Mesodermal cell (in vitro differentiated cells): Measurements from ENCODE around the gene POLD3.

ENCODE experiments used
- H3K27ac ChIP-seq: 2 replicates; pipeline ENCODE4 v1.7.0; 2013; ENCODE audit warnings: mild to moderate bottlenecking, low read depth, low read length, moderate library complexity; ENCODE audit not compliant: severe bottlenecking
- H3K36me3 ChIP-seq: 2 replicates; pipeline ENCODE4 v1.7.1; 2013; ENCODE audit warnings: mild to moderate bottlenecking, low read length, moderate library complexity; ENCODE audit not compliant: control insufficient read depth, insufficient read depth
- H3K4me1 ChIP-seq: one replicate; pipeline ENCODE4 v1.7.1; 2013; ENCODE audit warnings: mild to moderate bottlenecking, low read length; ENCODE audit not compliant: insufficient read depth, control insufficient read depth, poor library complexity, severe bottlenecking
- H3K4me3 ChIP-seq: 2 replicates; pipeline ENCODE4 v1.7.0; 2013; ENCODE audit warnings: low read length, control low read depth, mild to moderate bottlenecking; ENCODE audit not compliant: insufficient read depth, poor library complexity, severe bottlenecking; ENCODE audit errors: extremely low read depth
- H3K9me3 ChIP-seq: 2 replicates; pipeline ENCODE4 v1.7.1; 2013; ENCODE audit warnings: mild to moderate bottlenecking, low read length, moderate library complexity; ENCODE audit not compliant: control insufficient read depth
- WGBS, 2 experiments: methylation state at CpG; one replicate each; pipeline ENCODE4 v1.1.5; 2013; ENCODE audit warnings: missing lambda C conversion rate in 2 of 2; ENCODE audit not compliant: insufficient coverage in 2 of 2; 5-methylcytosine and 5-hydroxymethylcytosine counted together

Gene POLD3

DNA sequence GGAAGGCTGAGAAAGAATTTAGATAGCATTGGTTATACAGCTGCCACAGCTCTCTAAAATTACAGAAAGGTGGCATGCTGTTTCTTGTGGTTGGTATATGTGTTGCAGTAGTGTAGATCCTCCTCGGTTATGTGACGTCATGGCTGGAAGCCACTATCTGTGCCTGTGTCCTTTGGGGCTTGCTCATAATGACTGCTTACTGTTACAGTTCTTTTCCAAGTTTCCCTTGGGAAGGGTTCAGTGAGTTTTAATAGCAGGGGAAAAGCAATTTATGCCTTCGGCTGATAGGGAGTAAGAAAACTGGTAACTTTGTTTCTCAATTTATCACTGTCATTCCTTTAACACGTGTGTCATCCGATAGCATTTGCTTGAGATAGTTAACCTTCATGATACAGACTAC, 47.2 kb downstream of the POLD3 start:
- Histone ChIP-seq H3K9me3 (no peaks in the 10 kb centered on the region), H3K36me3 (peaks cover 67% of the 10 kb centered on the region), H3K27ac (no peak overlapping the region), H3K4me1 (no peaks in the 10 kb centered on the region), H3K4me3 (no peak overlapping the region)
- 95 to 97% methylated on average over 3 to 4 of the region's 5 CpGs for WGBS, 2 experiments

DNA sequence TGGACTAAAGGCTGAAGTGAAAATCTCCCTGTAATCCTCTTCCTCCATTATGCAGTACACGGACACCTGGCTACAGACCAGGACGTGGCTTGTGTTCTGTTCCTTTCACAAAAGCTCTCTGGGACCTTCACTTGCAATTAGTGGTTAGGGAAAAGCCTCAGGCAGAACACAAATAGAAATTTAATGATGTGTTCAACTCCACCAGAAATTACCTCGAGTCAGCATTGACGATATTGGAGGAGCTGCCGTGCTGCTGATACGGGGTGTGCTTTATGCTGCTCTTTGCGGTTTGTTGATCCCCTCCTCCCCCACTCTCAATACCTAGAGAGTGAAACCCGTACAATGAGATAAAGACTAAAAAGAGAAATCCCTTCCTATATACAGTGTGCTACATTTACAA, 48.9 kb downstream of the POLD3 start:
- H3K27ac ChIP-seq: no peak overlapping the region

DNA sequence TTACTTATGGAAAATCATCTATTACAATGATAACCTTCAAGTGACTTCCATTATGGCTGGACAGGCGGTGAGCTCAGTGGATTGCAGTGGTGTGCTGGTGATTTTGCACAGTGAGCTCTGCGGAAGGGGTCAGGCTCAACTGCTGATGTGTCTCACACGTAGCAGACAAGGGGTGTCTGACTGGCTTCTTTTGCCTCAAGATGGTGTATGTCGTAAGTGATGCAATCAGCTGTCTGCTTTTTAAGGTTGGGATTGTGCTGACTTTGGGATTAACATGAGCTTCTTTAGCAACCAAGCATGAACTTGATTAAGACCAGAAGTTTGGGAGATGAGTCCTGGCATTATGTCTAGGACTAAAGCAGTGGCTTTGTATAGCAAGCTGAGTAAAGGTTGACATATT, 49.5 kb downstream of the POLD3 start:
- Histone ChIP-seq H3K4me1 (no peaks in the 10 kb centered on the region), H3K36me3 (peaks cover 48% of the 10 kb centered on the region), H3K27ac (no peak overlapping the region), H3K4me3 (no peak overlapping the region), H3K9me3 (no peaks in the 10 kb centered on the region)
- 88 to 91% methylated on average over 3 to 4 of the region's 4 CpGs for WGBS, 2 experiments

More for the DNA sequence above, 48.9 kb downstream of the POLD3 start:
- Histone ChIP-seq H3K4me3 (no peak overlapping the region), H3K4me1 (no peaks in the 10 kb centered on the region), H3K36me3 (peaks cover 53% of the 10 kb centered on the region), H3K9me3 (no peaks in the 10 kb centered on the region)
- 97 to 100% methylated on average over 5 of the region's 8 CpGs for WGBS, 2 experiments

DNA sequence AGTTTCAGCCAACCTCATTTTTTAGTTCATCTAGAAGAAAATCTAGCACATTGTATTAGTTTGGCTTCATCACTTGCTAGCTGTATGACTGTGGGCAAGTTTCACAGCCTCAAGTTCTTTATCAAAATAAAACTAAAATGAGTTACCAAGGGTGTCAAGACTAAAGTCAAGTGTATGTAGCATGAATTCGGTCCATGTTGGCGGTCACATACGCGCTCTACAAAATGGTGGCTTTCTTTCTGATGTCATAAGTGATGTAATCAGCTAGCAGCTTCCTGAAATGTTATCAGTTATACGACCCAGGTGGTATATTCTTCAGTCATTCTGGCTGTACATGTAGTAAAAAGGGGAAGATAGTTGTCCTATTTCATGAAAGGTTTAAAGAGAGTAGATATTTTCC, 50.5 kb downstream of the POLD3 start:
- Histone ChIP-seq H3K4me1 (no peaks in the 10 kb centered on the region), H3K27ac (no peak overlapping the region), H3K9me3 (no peaks in the 10 kb centered on the region), H3K36me3 (peaks cover 43% of the 10 kb centered on the region), H3K4me3 (no peak overlapping the region)
- 94 to 100% methylated on average over 5 of the region's 5 CpGs for WGBS, 2 experiments

DNA sequence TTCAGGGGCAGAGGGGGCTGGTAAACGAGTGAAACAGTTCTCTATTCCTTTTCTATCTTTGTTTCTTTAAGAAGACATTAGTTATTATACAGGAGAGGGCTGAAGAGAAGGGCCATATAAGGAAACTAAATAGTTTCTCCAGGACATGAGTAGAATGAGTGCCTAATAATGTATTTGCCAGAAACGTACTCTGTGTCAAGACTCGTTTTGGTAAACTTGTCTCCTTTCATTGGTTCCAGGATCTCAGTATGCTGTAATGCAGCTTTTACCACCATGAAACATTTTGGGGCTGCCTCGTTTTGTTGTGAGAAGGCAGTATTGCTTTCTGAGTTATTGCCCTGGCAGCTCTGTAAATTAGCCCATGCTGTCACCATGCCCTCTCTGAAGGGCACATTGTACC, 51.7 kb downstream of the POLD3 start:
- H3K4me1 ChIP-seq: no peaks in the 10 kb centered on the region
- peaks cover 43% of the 10 kb centered on the region for H3K36me3 ChIP-seq
- H3K4me3 ChIP-seq: no peak overlapping the region
- H3K9me3 ChIP-seq: no peaks in the 10 kb centered on the region
- 77 to 100% methylated on average over 2 to 3 of the region's 4 CpGs for WGBS, 2 experiments
- no peak overlapping the region for H3K27ac ChIP-seq

DNA sequence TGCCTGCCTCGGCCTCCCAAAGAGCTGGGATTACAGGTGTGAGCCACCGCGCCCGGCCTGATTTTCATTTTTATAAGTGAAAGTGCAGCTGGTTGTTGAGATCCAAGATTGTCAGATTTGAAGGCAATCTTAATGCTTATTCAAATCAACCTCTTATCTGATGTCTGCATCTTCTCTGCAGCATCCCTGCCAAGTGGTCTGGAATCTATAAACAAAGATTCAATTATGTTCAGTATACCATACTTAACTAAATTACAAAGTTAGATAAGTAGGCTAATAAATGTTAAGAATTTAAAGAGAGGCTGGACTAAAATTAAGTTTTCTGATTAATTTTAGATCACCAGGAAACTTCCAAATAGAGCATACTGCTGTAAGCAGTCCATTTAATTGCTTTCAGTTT, 53.8 kb downstream of the POLD3 start:
- H3K9me3 ChIP-seq: no peaks in the 10 kb centered on the region
- no peaks in the 10 kb centered on the region for H3K4me1 ChIP-seq
- H3K4me3 ChIP-seq: no peak overlapping the region
- H3K27ac ChIP-seq: no peak overlapping the region
- peaks cover 38% of the 10 kb centered on the region for H3K36me3 ChIP-seq
- 100% methylated on average over 1 of the region's 4 CpGs; no CpG with 5 or more reads in 1 of the 2 experiments for WGBS, 2 experiments

DNA sequence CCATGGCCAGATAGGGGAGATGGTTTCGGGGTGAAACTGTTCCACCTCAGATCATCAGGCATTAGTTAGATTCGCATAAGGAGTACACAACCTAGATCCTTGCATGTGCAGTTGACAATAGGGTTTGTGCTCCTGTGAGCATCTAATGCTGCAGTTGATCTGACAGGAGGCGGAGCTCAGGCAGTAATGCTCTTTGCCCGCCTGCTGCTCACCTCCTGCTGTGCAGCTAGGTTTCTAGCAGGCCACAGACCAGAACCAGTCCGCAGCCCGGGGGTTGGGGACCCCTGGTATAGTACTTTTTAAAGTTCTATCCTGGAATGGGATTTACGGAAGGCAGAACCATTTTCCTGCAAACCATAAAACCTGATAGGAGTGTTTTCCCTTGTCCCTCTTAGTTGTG, 54.6 kb downstream of the POLD3 start:
- WGBS, 2 experiments: 64 to 75% methylated on average over 4 of the region's 7 CpGs
- Histone ChIP-seq H3K4me1 (no peaks in the 10 kb centered on the region), H3K27ac (no peak overlapping the region), H3K9me3 (no peaks in the 10 kb centered on the region), H3K36me3 (peaks cover 34% of the 10 kb centered on the region), H3K4me3 (no peak overlapping the region)

DNA sequence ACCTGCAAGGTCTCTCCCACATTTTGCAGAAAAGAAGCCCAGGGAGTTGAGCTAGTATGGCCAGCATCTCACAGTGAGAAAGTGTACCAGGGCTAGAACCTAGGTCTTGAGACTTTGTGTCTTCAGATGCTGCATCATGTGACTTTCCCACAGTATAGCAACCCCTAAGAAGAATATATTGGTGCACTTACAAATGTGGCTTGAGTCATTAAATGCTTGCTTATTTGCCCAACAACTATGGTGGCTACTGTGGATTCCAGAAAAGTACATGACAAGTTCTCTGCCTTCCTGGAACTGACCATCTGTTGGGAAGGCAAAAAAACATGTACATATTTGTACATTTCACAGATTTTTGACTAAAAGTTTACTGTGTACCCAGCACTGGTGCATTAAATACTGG, 55.0 kb downstream of the POLD3 start:
- H3K36me3 ChIP-seq: peaks cover 30% of the 10 kb centered on the region
- H3K4me3 ChIP-seq: no peak overlapping the region
- H3K27ac ChIP-seq: no peak overlapping the region
- H3K4me1 ChIP-seq: no peaks in the 10 kb centered on the region
- no peaks in the 10 kb centered on the region for H3K9me3 ChIP-seq

DNA sequence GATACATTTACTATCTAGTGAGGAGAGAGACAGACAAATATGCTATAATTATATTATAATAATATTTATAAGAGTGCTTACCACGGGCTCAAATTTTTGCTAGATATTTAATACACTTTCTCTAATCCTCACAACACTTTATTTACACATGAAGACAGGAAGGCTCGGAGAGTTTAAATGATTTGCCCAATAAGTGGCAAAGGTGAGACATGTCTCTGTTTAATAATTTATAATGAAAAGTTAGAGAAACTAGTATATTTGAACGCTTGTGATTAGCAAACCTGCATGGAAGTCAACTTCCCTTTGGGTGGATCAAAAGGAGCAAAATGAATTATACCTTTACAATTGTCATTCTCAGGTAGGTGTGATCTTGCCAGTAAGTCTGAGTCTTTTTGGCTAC, 55.4 kb downstream of the POLD3 start:
- Histone ChIP-seq H3K4me3 (no peak overlapping the region), H3K36me3 (peaks cover 28% of the 10 kb centered on the region), H3K27ac (no peak overlapping the region), H3K4me1 (no peaks in the 10 kb centered on the region), H3K9me3 (no peaks in the 10 kb centered on the region)
- WGBS, 2 experiments: 100% methylated on average over 1 of the region's 3 CpGs

DNA sequence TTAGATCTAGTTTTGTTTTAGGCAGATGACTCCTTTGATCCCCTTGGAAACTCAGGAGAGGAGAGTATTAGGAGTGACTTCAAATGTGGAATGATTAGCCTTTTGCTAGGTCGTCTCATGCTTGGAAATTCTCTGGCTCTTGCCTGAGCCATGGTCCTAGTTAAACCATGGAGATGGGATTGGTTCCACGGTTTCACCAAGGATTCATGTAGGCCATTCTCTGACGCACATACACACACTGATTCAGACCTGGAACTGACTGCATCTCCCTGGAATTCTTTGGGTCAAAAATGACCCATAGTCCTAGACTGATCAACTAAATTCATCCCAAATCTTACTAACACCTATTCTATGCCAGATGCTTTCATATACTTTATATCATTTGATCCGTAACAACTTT, 56.5 kb downstream of the POLD3 start:
- H3K36me3 ChIP-seq: peaks cover 32% of the 10 kb centered on the region
- 79 to 94% methylated on average over 3 of the region's 4 CpGs for WGBS, 2 experiments

DNA sequence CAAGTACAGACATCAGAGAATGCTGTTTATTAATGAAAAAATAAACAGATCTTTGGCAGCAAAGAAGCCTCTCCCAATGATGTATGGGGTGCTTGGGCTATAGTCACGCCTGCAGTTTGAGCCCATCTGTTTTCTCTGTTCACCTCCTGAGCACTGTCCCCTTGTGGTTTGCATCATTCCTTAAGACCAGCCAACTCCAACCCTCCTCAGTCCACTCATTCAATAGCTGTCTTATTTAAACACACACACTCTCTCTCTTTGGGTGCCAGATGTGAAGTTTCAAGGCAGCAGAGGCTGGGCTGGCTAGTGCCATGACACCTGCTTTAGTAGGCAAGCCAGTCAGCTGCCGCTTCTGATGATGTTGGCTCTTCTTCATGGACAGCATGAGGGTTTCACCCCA, 58.1 kb downstream of the POLD3 start:
- peaks cover 32% of the 10 kb centered on the region for H3K36me3 ChIP-seq
- H3K4me3 ChIP-seq: no peak overlapping the region
- 80 to 100% methylated on average over 2 of the region's 2 CpGs for WGBS, 2 experiments

More for the DNA sequence above, 56.5 kb downstream of the POLD3 start:
- Histone ChIP-seq H3K9me3 (no peaks in the 10 kb centered on the region), H3K4me1 (no peaks in the 10 kb centered on the region), H3K27ac (no peak overlapping the region), H3K4me3 (no peak overlapping the region)

More for the DNA sequence above, 58.1 kb downstream of the POLD3 start:
- Histone ChIP-seq H3K9me3 (no peaks in the 10 kb centered on the region), H3K27ac (no peak overlapping the region), H3K4me1 (no peaks in the 10 kb centered on the region)
